HK-2 (cell line): Measurements from ENCODE around the gene RFC5.
"Not testable (repeated sequence)": the region's sequence is repeated elsewhere in the genome, so short reads cannot be mapped to it uniquely, and the experiment has no call there.

ENCODE experiments used
- DNase-seq: peaks from one replicate; pipeline ENCODE4 v3.0.0-alpha.2; 2018; ENCODE audit not compliant: unreplicated experiment

Gene RFC5, protein sequence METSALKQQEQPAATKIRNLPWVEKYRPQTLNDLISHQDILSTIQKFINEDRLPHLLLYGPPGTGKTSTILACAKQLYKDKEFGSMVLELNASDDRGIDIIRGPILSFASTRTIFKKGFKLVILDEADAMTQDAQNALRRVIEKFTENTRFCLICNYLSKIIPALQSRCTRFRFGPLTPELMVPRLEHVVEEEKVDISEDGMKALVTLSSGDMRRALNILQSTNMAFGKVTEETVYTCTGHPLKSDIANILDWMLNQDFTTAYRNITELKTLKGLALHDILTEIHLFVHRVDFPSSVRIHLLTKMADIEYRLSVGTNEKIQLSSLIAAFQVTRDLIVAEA

DNA sequence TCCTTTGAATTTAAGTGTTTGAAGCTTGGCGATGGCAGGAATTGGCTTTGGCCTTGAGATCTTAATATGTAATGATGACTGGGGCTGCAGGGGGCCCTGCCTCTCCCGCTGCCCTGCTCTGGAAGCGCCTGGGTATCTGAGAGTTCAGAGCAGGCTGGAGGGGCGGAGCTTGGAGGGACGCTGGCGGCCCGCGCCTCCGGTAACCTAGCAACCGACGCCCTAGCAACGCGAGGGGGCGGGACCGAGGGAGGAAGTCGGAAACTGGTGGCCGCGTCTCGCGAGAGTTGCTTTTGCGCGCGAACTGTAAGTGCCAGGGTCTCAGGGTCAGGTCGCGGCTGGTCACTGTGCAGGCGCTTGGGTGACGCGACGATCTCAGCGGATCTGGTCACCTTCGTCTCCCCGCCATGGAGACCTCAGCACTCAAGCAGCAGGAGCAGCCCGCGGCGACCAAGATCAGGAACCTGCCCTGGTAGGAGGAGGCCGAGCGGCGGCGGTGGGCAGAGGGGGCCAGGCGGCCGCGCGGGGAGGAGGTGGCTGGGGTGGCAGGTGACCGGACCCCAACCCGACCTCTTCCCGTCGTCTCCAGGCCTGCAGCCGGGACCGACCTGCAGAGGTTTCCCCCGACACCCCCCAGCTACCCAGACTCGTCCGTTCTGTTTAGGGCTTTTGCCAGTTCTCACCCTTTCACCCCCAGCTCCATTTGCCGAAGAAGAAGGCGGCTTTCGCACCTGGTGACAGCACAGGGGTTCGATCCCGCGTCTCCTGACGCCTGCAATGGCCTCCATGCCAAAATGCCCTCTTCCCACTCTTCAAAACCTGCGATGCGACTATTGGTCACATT lies at the start of gene RFC5:
Gene RFC5 (plus strand): TSS at position 280 of the 841 bp plus-strand sequence. CDS start 125 bp downstream, at position 405.
- DNase-seq, result peak; percentile 97

DNA sequence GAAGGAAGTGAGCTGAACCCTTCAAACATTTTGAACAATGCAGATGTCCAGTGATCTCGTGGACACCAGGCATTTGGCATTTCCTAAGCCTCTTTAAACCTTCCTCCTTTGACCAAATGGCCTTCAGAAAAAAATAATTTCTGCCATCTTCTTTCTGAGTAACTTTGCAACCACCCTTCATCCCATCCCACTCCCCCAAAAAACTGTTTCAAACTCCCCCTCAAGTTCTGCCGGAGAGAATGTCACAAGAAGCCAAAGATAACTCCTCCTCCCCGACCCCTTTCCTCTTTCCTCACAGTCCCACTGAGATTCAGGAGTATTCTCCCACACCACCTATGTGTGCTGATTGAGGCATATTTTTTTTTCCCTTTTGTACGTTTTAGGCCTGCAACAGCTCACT lies 49.5 kb upstream of the RFC5 start:
- DNase-seq, result no peak

GRCh38 chr12:117967512-117967911 lies 49.0 kb upstream of the RFC5 start:
- DNase-seq, result no peak

- DNase-seq, result no peak
These were observed 48.2 kb upstream of the RFC5 start for GRCh38 chr12:117968151-117968789.

GRCh38 chr12:117968826-117969659 lies 47.5 kb upstream of the RFC5 start, which contains the start of gene KSR2:
KSR2 (minus strand) TSS chr12:117968990; CDS start chr12:117968255, 735 bp downstream.
- DNase-seq, result peak; percentile 36

- no peak for DNase-seq
These were observed 46.2 kb upstream of the RFC5 start for GRCh38 chr12:117970334-117970733.

DNA sequence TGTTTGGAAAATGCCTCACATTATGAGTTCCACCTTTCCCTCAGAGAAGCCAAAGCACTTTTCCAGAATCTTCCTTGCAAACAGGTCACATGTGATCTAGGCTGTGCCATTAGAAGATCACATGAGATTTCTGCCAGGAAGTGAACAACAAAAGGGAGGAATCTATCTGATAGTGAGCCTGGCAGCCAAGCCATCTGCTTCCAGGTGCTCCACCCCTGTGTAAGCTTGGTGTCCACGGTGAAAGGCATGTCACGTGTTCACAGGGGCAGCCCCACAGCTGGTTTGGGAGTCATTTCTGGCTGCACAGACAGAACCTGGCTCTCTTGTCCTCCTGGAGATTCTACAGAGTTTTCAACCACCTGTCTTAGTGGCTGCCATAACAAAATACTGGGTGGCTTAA lies 44.2 kb upstream of the RFC5 start:
- DNase-seq, result no peak

GRCh38 chr12:117975006-117975405 lies 41.5 kb upstream of the RFC5 start:
- no peak for DNase-seq

DNA sequence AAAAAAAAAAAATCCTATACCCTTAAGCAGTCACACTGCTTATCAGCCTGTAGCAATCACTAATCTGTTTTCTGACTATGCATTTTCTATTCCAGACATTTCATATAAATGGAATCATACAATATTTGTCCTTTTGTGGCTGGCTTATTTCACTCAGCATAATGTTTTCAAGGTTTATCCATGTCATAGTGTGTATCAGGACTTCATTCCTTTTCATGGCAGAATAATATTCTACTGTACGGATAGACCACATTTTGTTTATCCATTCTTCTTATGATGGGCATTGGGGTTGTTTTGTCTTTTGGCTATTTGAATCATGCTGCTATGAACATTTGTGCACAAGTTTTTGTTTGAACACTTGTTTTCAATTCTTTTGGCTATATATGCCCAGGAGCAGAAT lies 39.1 kb upstream of the RFC5 start:
- DNase-seq, result no peak

DNA sequence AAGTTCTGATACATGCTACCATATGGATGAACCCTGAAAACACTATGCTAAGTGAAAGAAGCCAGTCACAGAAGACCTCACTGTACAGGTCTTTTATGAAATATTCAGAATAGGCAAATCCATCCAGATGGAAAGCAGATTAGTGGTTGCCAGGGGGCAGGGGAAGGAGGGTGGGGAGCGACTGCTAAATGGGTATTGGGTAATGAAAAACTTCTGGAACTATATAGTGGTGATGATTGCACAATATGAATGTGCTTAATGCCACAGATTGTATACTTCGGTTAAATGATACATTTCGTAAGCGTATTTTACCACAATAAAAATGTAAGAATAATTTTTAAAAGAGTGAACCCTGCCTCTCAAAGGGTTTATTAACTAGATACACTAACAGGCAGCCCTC lies 35.9 kb upstream of the RFC5 start:
- no peak for DNase-seq

GRCh38 chr12:117981267-117981666 lies 35.2 kb upstream of the RFC5 start:
- DNase-seq, result no peak

DNA sequence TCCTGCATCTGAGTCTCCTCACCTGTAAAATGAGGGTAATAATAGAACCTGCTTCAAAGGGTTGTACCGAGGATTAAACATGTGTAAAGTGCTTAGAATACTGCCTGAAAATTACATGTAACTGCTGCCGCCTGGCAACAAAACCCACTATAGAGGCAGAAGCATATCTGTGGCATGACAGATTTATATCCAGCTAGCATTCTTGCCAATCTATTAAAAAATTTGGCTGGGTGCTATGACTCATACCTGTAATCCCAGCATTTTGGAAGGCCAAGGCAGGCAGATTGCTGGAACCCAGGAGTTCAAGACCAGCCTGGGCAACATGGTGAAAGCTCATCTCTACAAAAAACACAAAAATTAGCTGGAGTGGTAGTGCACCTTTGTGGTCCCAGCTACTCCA lies 31.3 kb upstream of the RFC5 start:
- no peak for DNase-seq

DNA sequence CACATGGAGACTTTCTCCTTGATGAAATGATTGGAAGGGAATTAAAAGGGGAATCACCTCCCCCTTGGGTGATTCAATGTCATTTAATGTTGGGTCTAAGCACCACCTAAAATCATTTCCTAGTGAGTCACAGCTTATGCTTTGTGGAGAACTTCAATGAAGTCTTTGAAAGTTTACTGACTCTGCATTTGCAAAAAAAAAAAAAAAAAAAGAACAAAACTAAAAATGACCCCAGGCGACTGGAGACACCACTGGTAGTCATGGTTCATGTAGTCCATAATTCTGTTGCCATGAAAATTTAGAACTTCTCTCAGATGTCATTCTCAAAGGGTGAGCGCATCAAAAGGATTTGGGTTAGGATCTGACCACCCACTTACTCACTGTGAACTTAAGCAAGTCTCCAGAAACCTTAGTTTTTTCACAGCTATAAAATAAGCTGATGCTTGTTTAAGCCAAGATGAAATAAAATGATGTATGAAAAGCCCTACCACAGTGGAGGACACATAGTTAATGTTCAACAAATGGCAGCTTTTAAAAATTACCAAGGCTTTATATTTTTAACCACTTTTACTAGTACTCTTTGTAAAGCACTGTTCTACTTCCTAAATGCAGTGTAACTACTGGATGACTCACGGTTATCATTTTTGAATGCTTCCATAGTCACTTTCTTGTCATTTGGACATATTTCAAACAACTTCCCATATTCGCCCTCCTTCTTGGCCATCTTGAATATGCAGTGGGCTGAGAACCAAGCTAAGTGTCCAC lies 29.6 kb upstream of the RFC5 start:
- DNase-seq, result peak; percentile 20

DNA sequence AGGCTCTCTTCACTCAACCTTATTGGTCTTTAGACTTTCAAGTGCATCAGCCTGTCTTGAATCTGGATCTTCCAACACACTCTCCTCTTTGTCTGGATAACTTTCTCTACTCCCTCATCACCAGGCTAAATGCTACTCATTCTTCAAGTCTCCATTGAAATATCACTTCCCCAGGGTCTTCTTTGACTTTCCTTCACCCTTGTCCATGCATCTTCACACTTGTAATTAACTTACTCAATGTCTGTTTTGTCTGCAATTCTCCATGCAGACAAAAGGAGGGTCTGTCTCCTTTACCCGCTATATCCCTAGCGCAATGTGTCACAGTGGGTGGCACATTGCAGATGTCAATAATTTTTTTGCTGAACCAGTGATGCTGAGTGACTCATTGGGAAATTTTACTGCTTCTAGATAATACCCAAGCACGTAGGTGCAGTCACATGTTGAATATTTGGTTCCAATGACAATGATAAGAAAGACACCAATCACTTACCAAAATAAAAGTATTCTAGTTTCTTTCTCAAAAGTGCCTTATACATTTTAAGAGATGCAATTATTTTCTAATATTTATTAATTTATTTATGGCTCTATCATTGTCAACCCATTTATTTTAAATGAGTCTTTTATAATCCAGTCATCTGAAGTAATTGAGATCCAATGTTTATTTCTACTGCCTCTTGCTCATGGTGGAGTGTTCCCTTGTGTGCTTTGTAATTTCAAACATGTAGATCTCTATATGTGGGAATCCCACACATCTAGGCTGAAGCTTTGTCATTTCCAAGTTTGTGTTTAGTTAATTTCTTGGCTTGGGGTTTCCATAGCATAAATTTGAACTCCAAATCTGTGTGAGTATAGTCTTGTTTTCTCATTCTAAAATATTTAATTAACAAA lies 21.7 kb upstream of the RFC5 start:
- no peak for DNase-seq

- no peak for DNase-seq
These were observed 17.8 kb upstream of the RFC5 start for GRCh38 chr12:117998719-117999118.

DNA sequence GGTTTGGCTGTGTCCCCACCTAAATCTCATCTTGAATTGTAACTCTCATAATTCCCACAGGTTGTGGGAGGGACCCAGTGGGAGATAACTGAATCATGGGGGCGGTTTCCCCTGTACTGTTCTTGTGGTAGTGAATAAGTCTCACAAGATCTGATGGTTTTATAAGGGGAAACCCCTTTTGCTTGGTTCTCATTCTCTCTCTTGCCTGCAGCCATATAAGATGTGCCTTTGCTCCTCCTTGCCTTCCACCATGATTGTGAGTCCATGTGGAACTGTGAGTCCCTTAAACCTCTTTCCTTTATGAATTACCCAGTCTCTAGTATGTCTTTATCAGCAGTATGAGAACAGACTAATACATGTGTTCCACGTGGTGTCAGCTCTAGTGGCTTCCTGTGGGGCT lies 16.7 kb upstream of the RFC5 start:
- DNase-seq, result not testable (repeated sequence)

- no peak for DNase-seq
These were observed 5.6 kb upstream of the RFC5 start for GRCh38 chr12:118010903-118011302.

DNA sequence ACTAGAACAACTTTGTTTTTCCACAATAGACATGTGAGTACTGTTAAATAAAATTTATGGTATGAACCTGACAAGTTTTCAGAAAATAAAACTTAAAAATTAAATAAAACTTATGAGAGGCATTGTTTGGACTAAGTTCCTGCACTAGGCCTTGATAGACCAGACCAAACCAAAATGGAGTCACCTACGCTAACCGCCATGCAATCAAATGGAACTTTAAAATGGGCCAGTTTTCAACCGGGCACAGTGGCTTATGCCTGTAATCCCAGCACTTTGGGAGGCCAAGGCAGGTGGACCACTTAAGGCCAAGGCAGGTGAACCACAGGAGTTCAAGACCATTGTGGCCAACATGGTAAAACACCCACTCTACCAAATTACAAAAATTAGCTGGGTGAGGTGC lies 5.1 kb upstream of the RFC5 start:
- DNase-seq, result no peak

DNA sequence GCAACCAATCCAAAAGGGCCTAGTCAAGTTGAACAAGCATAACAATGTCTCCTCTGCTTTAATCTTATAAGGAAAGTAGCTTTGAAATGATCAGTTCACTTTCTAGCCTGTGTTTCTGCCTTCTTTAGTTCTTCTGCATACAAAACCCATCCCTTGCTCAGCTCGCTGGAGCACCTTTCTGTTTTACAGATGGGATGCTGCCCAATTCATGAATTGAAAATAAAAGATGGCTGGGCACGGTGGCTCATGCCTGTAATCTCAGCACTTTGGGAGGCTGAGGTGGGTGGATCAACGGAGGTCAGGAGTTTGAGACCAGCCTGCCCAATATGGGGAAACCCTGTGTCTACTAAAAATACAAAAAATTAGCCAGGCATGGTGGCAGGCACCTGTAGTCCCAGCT lies 4.5 kb upstream of the RFC5 start:
- DNase-seq, result no peak

- no peak for DNase-seq
These were observed 3.2 kb upstream of the RFC5 start for GRCh38 chr12:118013283-118013682.
